Measurements from ENCODE around the gene ZDHHC11.

The ZDHHC11 gene

DNA sequence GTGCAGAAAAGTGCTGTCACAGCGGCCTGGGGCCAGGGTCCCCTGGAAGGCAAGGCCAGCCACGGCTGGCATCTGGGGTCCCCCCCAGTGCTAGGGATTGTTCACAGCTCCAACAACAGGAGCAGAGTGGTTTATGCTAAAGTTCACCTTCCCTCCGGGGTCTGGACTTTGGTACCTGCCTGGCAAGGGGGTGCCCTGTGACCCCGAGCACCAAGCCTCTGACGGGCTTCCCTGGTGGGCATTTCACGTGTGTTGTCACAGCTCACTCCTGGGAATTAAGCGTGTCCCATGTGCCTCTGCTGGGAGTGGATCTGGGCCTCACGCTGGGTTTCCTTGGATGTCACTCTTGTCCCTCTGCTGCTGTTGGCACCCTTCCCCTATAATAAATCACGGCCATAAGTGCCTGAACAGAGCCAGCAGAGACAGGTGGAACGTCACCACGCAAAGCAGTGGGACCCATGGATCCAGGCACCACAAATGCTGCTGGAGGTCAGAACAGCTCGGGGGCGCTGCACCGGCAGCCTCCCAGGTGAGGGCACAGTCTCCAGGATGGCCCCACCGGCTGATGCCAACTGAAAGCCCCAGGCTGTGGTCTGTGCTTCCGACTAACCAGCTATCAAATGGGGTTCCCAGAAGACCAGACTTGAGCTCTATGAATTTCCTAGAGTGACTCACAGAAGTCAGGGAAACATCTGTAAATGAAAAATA, 17.8 kb upstream of the ZDHHC11 start:
- H3K27ac Mint-ChIP-seq = no peak overlapping the region
- ATAC-seq (no peak), DNase-seq (ENCODE audit: low spot score in 2 of 2) (no peak)
- H3K9me3 Mint-ChIP-seq = no peaks in the 10 kb centered on the region
- peaks cover 99% of the 10 kb centered on the region for H3K36me3 Mint-ChIP-seq
- no peak overlapping the region for H3K4me3 Mint-ChIP-seq
- H3K4me1 Mint-ChIP-seq = no peaks in the 10 kb centered on the region

DNA sequence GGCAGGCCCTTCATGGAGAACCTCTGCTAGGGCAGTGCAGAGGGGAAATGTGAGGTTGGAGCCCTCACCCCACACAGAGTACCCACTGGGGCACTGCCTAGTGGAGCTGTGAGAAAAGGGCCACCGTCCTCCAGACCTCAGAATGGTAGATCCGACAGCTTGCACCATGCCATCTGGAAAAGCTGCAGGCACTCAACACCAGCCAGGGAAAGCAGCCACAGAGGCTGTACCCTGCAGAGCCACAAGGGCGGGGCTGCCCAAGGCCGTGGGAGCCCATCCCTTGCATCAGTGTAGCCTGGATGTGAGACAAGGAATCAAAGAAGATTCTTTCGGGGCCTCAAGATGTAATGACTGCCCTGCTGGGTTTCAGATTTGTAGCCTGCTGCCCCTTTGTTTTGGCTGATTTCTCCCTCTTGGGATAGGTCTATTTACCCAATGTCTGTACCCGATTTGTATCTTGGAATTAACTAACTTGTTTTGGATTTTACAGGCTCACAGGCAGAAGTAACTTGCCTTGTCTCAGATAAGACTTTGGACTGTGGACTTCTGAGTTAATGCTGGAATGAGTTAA, 16.6 kb upstream of the ZDHHC11 start:
- no peak for ATAC-seq
- Mint-ChIP-seq H3K4me3 (no peak overlapping the region), H3K36me3 (peaks cover 94% of the 10 kb centered on the region), H3K4me1 (no peaks in the 10 kb centered on the region), H3K27ac (no peak overlapping the region), H3K9me3 (no peaks in the 10 kb centered on the region)
- no peak for DNase-seq (ENCODE audit: low spot score in 2 of 2)

DNA sequence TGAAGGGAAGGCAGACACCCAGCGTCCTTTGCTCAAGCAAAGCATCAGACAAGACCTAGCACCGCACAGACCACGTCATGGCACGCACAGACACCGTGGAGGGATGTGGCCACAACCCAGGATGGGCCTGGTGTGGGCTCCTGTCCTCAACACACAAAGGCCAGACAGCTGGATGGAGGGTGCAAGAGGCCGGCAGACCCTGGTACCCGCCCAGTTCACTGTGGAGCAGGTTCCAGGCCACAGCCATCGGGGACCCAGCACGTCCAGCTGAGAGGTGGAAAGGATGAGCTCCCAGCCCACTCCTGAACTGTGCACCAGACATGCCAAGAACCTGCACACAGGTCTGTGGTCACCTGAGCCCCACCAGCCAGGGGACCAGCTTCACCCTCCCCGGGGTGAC, 15.0 kb upstream of the ZDHHC11 start:
- ATAC-seq (no peak), DNase-seq (ENCODE audit: low spot score in 2 of 2) (no peak)
- Mint-ChIP-seq H3K9me3 (no peaks in the 10 kb centered on the region), H3K4me1 (no peaks in the 10 kb centered on the region), H3K36me3 (peaks cover 81% of the 10 kb centered on the region), H3K4me3 (no peak overlapping the region), H3K27ac (no peak overlapping the region)

DNA sequence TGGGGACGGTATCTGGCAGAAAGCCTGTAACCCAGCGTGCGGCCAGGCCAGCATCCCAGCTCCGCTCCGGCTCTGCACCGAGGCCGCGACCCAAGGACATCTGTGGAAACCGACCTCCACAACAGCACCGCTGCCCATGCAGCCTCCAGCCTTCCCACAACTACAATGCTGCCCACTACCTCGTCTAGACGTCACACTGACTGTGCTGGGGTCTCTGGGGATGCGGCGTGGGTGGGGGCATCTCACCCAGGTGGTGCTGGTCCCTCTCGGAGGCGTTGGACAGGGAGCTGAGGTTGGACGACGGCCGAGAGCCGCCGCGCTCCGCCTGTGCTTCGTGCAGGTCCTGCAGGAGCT, 14.4 kb upstream of the ZDHHC11 start:
- DNase-seq (ENCODE audit: low spot score in 2 of 2) (no peak), ATAC-seq (no peak)
- Mint-ChIP-seq H3K9me3 (no peaks in the 10 kb centered on the region), H3K4me3 (no peak overlapping the region), H3K36me3 (peaks cover 81% of the 10 kb centered on the region), H3K4me1 (no peaks in the 10 kb centered on the region), H3K27ac (no peak overlapping the region)

DNA sequence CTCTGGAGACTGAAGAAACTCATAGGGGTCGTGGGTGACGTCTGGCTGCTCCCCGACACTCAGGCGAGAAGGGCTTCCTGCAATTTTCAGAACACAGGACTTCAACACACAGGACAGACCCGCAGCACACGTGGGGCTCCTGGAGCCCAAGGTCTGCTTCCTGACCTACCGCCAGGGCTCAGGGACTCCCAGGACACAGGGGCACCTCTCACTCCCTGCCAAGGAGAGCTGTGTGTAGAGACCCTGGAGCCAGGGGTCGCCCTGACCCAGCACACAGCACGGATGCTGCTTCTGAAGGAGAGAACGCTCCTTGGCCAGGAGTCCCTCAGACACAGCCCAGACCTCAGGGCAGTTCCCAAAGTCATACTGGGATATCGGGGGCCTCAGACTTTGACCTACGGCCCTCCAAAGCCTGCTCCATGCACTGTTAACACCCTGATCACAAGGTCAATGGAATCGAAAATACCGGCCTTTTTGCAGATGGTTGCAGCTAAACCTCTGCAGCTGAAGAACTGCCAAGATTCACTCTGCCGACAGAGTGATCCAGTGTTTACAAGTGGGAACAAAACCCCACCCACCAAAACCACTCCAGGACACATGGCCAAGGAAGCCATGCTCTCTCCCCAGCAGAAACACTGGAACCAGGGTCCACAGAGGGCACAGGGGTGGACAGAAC, 13.8 kb upstream of the ZDHHC11 start:
- H3K36me3 Mint-ChIP-seq = peaks cover 75% of the 10 kb centered on the region
- ATAC-seq (no peak), DNase-seq (ENCODE audit: low spot score in 2 of 2) (no peak)
- H3K27ac Mint-ChIP-seq = no peak overlapping the region
- H3K9me3 Mint-ChIP-seq = no peaks in the 10 kb centered on the region
- H3K4me1 Mint-ChIP-seq = no peaks in the 10 kb centered on the region
- no peak overlapping the region for H3K4me3 Mint-ChIP-seq

DNA sequence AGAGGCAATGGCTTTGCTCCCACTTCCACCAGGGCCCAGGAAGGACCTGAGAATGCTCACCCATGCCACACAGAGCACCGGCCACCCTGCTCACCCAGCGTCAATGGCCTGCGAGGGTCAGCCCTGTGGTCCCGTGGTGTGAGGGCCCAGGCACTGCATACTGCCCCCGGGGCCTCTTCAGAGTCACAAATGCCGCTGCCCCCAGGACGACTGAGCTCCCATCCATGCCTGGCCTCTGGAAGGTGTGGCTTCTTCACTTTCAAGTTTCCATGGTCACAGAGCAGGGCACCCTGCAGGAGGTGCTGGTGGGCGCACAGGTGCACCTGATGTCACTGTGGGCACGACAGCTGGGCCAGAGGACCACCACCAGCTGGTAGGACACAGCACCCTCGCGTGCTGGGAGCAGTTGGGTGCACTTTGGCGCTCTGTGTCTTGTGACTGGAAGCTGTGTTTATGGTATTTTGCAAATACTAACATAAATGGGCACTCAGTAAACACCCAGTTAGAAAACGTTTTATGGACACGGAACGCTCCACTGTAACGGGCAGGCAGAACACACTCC, 12.5 kb upstream of the ZDHHC11 start:
- Mint-ChIP-seq H3K36me3 (peaks cover 64% of the 10 kb centered on the region), H3K4me3 (no peak overlapping the region), H3K4me1 (peaks cover 6% of the 10 kb centered on the region), H3K9me3 (no peaks in the 10 kb centered on the region), H3K27ac (no peak overlapping the region)
- no peak for ATAC-seq
- no peak for DNase-seq (ENCODE audit: low spot score in 2 of 2)

DNA sequence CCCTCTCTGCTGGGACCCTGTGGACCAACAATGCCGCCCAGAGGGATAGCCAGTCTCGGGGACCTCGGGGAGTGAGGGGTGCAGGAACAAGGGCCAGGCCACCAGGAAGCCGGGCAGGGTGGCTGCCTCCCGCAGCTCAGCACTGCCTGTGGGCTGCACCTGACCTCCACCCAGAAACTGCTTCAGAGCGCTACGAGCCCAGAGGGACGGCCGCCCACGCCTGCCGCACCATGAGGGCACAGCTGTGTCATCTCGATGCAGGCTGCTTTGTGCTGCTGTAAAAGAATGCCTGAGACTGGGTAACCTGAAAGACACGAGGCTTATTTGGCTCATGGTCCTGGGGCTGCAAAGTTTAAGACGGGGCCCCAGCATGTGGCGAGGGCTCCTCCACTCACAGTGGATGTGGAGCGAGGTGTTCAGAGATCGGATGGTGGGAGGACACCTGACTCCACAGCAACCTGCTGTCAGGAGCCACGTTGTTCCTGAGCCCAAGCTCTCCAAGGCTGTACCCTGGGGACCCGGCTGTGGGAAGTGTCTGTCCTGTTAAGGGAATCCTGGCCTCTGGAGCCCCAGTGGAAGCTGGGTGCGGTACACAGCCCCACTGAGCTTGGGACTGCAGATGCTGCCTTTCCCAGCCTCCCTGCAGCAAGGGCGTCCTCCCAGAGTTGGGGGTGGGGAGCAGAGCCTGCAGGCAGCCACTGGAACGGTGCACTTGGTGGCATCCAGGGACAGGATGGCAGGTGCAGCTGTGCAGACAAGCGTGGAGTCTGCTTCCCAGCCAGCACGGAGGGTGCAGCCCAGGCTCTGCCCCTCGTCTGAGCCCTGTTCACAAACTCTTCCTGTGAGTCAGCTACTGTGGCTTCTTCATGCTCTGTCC, 11.8 kb upstream of the ZDHHC11 start:
- ATAC-seq = no peak
- H3K9me3 Mint-ChIP-seq = no peaks in the 10 kb centered on the region
- no peak for DNase-seq (ENCODE audit: low spot score in 2 of 2)

DNA sequence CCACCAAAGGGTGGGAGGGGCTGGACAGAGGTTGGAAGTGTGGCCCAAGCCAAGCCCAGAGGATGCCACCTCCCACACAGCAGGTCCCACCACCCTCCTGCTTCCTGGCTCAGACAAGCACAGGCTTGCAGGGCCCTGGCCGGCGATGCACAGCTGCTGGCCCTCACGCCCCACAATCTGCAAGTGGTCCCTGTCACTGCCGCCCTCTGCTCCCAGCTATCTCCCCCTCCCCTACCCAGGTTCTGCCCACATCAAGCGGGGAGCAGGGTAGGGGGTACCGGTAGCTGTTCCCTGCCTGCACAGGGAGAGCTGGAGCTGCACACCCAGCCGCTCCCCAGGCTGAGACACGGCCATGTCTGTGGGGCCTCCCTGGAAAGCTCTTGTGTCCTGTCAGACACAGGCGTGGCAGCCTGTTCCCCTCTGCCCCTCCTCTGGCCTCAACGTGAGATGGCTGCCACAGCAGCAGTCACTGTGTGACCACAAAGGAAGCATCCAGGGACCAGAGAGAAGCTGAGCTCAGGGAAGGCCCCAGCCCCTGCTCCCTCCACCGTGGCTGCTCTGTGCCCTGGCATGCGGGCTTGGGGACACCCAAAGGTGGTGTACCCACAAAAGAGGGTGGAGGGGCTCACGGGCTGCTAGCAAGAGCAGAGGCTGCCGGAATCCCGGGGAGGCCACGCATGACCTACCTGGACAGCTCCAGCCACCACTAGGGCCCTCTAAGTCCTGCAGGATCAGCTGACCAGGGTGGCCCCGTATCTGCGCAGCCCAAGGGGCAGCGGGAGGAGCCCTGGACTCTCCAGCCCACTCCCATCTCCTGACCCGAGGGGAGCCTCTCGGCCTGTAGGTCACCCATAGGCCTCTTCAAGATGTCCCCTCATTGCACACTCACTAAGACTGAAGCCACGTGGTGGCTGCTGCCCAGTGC, 10.9 kb upstream of the ZDHHC11 start:
- Mint-ChIP-seq H3K4me3 (no peak overlapping the region), H3K9me3 (no peaks in the 10 kb centered on the region), H3K36me3 (peaks cover 50% of the 10 kb centered on the region), H3K4me1 (peaks cover 9% of the 10 kb centered on the region), H3K27ac (peak overlapping the region; percentile 9)
- no peak for DNase-seq (ENCODE audit: low spot score in 2 of 2)
- no peak for ATAC-seq

More for the DNA sequence above, 11.8 kb upstream of the ZDHHC11 start:
- Mint-ChIP-seq H3K36me3 (peaks cover 59% of the 10 kb centered on the region), H3K4me1 (peaks cover 9% of the 10 kb centered on the region), H3K27ac (no peak overlapping the region), H3K4me3 (no peak overlapping the region)

DNA sequence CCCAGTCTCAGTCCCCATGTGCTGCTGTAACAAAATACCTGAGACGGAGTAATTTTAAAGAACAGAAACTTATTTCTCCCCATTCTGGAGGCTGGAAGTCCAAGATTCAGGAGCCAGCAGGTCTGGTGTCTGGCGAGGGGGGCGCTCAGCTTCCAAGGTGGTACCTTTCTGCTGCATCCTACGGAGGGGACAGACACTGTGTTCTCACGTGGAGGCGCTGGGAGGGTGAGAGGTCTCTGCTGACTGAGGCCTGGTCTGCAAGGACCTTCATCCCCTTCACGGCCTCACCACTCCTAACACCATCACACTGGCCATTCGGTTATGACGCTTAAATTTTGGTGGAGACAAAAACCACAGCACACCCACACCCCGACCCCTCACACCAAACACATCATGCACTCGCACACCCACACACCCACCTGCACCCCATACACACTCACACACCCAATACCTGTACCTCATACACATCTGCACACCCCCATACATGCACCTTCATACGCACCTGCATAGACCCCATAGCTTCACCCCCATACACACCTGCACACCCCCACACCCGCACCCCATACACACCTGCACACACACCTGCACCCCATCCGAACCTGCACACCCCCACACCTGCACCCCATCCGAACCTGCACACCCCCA, 9.8 kb upstream of the ZDHHC11 start:
- no peaks in the 10 kb centered on the region for H3K9me3 Mint-ChIP-seq
- H3K27ac Mint-ChIP-seq = peak overlapping the region; percentile 9
- H3K4me3 Mint-ChIP-seq = no peak overlapping the region
- DNase-seq (ENCODE audit: low spot score in 2 of 2) (no peak), ATAC-seq (no peak)
- H3K4me1 Mint-ChIP-seq = peaks cover 9% of the 10 kb centered on the region
- H3K36me3 Mint-ChIP-seq = peaks cover 39% of the 10 kb centered on the region

DNA sequence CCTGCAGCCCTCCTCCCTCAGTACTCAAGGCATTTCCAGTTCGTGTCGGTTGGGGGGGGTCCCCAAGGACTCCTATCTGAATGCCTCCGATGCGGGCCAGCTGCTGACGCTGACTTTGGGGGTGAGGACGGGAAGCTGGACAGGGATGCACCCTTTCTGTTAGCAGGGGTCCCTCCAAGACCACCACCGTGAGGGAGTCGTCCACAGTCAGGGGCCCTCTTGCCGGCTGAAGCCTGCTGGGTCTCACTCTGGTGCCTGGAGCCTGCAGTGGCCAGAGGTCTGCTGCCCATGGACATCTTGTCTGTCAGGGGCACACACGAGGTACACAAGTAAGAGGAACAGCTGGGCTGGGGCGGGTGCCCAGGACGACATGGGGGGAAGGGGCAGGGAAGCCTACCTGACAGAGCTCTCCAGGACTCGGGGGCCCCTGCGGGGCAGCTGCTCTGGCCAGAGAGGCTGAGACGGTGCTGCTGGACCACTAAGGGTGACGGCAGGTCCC, 9.1 kb upstream of the ZDHHC11 start:
- Mint-ChIP-seq H3K4me1 (peaks cover 9% of the 10 kb centered on the region), H3K4me3 (no peak overlapping the region), H3K27ac (no peak overlapping the region)

DNA sequence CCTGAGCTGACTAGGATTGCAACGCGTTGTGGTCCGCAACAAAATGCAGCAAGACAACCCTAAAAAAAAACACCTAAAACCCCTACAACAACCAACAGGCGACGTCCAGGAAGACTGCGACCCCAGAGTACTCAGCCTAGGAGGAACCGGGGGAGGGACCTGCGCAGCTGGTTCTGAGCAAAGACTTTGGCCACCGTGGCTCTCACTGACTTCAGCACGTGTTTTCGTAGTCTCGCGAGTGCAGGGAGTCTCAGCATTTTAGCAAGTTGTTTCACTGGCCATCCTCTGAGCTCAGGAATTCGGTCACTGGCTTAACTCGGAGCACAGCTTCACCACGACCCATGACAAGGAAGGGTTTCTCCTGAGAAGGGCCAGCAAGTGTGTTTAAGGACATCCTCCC, 8.6 kb upstream of the ZDHHC11 start:
- ATAC-seq (no peak), DNase-seq (ENCODE audit: low spot score in 2 of 2) (no peak)
- no peaks in the 10 kb centered on the region for H3K9me3 Mint-ChIP-seq
- peaks cover 27% of the 10 kb centered on the region for H3K36me3 Mint-ChIP-seq
- no peak overlapping the region for H3K4me3 Mint-ChIP-seq
- peaks cover 9% of the 10 kb centered on the region for H3K4me1 Mint-ChIP-seq
- H3K27ac Mint-ChIP-seq = no peak overlapping the region

More for the DNA sequence above, 9.1 kb upstream of the ZDHHC11 start:
- Mint-ChIP-seq H3K36me3 (peaks cover 32% of the 10 kb centered on the region), H3K9me3 (no peaks in the 10 kb centered on the region)
- ATAC-seq = no peak
- DNase-seq (ENCODE audit: low spot score in 2 of 2) = no peak

DNA sequence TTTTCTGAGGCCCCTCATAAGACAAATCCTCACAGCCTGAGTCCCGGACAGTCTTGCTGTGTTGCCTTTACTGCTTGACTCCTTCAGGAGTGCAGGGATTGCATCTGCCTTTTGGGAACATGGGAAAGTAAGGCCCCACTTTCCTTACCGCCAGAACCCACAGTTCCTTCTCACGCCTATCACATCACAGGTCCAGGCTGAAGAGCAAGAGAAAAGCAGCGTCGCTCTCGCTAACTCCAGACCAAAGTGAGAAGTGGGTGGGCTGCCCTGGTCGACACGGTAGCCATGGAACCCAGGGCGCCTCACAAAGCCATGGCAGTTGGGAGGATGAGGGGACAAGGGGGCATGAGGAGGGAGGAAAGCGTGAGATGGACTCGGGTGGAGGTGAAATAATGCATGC, 7.9 kb upstream of the ZDHHC11 start:
- ATAC-seq = no peak
- H3K4me3 Mint-ChIP-seq = no peak overlapping the region
- H3K4me1 Mint-ChIP-seq = peaks cover 9% of the 10 kb centered on the region
- H3K27ac Mint-ChIP-seq = peak overlapping the region; percentile 19
- H3K36me3 Mint-ChIP-seq = peaks cover 20% of the 10 kb centered on the region
- no peak for DNase-seq (ENCODE audit: low spot score in 2 of 2)
- H3K9me3 Mint-ChIP-seq = no peaks in the 10 kb centered on the region

DNA sequence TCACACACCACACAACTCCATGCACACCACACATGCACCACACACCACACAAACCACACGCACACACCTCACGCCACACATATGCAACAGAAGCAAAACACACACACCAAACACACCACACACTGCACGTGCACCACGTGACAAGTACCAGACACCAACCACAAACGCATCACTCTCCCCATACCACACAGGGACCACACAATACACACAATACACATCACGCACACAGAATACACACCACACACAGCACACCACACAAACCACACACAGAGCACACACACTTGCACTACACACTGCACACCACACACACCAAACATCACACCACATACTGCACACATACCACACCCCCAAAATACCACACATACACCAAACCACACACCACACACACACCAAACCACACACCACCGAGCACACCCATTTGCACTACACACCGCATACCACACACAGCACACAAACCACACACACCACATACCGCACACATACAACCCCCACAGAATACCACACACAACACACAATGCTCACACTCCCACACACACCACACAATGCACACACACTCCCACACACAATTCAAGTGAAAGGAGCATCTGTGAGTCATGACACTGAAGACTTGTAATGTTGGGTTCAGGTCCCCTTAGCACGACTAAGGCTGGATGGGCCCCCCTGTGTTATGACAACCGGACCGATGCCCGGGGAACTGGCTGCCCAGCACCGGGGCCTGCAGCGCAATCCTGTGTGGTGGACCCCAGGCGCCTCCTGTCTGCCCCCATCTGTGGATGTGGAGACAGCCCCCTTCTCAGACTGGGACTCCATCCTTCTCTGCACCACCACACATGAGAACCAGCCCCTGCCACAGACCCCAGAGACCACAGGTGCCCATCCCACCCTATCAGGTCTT, 6.0 kb upstream of the ZDHHC11 start:
- peaks cover 9% of the 10 kb centered on the region for H3K4me1 Mint-ChIP-seq
- ATAC-seq (peak; percentile 20), DNase-seq (ENCODE audit: low spot score in 2 of 2) (no peak)
- no peak overlapping the region for H3K4me3 Mint-ChIP-seq
- no peaks in the 10 kb centered on the region for H3K9me3 Mint-ChIP-seq
- H3K36me3 Mint-ChIP-seq = peaks cover 13% of the 10 kb centered on the region
- no peak overlapping the region for H3K27ac Mint-ChIP-seq
